Measurements from ENCODE around the gene HLX.

The HLX gene

DNA sequence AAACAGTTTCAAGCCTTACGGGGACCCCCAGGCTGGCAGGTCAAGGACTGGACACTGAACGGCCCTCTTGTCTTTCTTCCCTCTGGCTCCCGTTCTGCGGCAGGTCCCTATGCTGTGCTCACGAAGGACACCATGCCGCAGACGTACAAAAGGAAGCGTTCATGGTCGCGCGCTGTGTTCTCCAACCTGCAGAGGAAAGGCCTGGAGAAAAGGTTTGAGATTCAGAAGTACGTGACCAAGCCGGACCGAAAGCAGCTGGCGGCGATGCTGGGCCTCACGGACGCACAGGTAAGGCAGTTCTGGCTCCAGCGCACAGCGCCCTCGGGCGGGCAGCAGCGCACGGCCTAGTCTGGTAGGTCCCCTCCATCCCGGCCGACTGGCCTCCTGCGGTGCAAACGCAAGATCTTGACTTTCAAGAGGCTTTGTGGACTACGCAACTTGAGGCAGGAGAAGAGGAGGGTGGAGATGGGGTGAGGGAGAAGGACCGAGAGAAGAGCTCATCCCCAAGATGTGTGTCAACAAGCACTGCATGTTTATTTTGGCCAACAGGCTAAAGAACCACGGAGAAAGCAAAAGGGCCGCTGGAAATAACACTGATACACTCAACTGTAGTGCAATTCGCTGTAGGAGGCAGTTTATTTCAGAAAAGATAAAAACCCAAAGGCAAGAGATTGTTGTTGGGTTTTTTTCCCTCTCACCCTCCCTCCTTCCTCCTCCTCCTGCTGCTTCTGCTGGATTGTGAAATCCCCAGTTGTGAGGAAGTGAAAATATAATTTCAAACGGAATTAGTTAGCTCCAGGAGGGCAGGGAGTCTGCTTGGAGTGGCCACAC lies 3.0 kb downstream of the HLX start:
- DNase-seq = no peak

GRCh38 chr1:220884109-220884980 lies 5.1 kb downstream of the HLX start:
- no peak for DNase-seq

DNA sequence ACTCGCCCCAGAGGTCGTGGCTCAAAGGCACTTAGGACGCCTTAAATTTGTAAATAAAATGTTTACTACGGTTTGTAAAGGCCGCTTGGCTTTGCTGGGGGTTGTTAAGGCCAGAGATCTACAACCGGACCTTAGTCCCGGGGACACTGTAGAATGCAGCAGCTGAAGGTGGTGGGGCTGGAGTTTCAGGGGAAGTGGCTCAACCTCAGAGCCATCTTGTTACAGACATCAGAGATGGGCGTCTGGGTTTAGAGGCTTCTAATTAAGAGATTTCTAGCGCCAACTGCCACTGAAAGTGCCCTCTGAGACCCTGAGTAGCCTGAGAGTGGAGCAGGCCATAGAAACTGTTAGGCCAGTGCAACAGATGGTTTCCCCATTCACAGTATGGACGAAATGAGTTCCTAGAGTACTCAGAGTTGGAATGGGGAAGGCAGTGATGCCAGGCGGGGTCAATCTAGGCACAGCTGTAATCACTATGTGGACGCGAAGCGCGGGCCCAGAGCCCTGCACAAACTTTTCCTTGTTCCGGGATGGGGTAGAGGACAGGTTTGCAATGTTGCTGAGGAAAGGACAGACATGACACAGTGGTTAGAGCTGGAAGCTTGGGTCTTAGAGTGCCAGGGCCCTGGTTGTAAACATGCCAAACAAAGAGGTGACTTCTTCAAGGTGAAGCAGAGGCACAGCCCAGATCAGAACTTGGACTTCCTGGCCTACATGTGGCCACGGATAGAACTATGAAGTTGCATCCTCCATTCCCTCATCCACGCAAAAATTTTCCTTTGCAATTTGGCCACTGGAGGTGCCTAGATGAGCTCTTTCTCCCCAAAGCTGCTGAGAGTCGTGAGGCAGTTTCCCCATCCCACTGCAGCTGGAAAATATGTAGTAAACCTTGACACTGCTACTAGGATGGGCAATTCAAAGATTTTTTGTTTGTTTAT lies 6.0 kb downstream of the HLX start:
- no peak for DNase-seq

GRCh38 chr1:220885971-220886370 lies 6.7 kb downstream of the HLX start:
- no peak for DNase-seq

DNA sequence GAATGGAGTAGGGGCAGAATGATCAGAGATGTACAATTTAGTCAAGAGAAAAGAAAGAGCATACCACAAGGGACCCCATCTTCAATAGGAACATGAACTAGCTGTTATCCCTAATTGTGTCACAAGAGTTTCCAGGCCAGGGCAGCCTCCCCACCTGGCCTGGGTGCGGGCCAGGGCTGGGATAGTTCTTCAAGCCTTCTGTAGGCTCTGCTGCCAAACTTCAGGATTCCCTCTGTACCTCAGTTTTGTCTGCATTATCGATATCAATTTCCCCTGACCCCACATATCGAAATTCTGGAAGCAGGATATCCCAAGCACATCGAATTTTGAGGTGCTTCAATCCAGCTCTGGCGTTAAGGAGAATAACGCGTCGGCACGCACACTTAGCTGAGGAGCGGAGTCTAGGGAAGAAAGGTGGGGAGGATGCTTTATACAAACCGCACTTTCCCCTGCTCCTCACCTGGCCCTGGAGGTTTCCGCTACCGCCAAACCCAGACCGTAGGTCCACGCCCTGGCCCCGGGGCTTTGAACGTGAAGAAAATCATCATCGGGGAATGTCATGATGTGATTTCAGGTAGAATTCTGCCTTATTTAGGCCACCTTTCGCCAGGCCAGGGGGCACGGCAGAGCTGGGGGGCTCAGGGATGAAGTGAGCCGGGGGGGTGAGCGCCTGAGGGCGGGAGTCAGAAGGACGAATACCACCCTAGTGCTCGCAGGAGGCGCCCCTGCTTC lies 7.4 kb downstream of the HLX start:
- no peak for DNase-seq

DNA sequence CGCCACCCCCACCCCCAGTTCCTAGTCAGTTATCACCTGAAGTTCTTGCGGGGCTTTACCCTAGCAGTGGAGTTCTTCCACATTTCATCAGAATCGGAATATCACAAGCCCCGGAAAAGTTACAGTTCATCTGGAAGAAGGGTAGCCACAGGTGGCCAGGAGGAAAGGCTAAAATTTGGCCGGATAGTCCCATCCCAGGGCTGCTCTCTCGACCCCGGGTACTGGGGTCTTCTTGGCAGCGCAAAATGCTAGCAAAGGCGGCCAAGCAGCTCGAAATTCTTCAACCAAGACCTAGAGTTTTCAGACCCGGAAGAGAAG lies 7.9 kb downstream of the HLX start:
- no peak for DNase-seq

- no peak for DNase-seq
Measured at GRCh38 chr1:220887520-220888416, 8.5 kb downstream of the HLX start.

GRCh38 chr1:220888417-220888986 lies 9.3 kb downstream of the HLX start:
- no peak for DNase-seq

DNA sequence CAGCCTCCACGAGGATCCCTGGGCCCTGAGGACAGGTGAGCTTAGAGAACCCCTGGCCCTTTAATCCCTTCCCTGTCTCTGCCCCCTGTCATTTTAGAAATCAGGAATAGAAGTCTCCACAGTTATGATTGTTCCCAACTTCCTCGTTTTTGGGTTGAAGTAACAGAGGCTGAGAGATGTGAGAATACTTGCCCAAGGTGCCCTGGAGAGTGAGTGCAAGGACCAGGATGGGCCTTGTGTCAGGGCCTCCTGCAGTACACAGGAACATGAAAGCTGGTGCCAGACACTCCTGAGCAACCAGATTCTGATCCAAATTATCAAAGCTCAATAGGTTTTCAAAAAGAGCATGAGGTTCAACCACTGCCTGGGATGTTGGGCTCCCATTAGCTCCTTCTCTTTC lies 10.1 kb downstream of the HLX start:
- DNase-seq = no peak

DNA sequence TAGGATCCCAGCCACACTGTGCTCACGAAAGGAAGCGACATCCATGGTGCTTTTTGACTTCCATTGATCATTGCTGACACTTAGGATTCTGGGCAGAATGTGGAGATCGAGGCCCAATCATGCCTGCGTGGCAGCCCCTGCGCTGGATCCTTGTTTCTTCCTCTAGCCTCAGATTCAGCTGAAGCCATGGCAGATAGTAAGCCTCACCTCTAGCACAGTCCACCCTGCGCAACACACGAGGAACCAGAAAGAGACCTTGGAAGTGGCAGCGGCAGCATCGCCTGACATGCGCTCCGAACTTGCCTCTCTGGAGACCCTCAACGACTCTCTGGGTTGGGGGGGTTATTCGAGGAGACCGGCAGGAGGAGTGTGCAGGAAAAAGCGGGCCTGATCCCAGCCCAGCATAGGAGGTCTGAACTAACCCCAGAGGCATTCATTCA lies 10.6 kb downstream of the HLX start:
- DNase-seq = no peak

GRCh38 chr1:220890602-220891001 lies 11.4 kb downstream of the HLX start:
- no peak for DNase-seq

GRCh38 chr1:220891224-220892085 lies 12.2 kb downstream of the HLX start:
- no peak for DNase-seq

GRCh38 chr1:220892086-220892376 lies 12.8 kb downstream of the HLX start:
- no peak for DNase-seq

DNA sequence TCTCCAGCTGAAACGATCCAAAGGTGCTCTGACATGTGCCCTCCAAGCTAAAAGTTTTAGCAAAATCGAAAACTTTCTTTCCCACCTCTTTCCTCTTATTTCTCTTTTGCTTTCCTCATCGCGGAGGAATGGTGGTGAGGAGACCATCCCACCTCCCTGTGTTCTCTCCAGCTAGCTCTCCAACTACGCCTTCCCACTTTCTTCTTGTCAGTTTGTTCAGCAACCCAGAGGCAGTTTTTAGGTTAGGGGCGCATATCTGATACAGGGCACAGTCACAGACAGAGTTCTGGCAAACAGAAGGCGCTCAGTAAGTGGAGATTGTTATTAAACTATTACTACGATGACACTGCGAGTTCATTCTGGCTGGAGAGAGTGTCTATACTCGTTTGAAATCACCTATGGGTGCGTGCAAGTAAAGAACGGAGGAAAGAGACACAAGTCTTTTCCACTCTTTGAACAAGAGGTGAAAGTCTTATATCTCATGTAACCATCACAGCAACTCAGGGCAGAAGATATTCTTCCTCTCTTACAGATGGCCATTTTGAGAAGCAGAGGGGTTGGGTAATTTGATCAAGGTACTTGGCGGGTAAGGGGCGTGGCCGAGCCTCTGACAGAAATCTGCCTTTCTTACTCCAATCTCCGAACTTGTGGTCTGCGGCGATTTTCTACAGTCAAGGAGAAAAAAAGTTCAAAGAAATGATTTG lies 13.9 kb downstream of the HLX start:
- DNase-seq = no peak

DNA sequence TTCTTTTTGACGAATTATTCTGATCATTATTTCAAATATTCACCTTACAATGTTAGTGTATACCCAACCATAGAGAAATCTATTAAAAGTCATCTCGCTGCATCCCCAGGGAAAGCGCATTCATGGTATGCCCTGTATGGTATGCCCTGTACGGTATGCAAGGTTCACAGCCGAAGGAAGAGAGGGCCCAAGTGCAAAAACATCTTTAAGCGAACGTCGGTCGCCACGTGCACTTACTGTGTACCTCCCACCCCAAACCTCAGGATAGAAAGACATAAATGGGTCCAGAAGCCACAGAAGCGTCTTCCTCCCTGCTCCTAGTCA lies 14.4 kb downstream of the HLX start:
- no peak for DNase-seq

DNA sequence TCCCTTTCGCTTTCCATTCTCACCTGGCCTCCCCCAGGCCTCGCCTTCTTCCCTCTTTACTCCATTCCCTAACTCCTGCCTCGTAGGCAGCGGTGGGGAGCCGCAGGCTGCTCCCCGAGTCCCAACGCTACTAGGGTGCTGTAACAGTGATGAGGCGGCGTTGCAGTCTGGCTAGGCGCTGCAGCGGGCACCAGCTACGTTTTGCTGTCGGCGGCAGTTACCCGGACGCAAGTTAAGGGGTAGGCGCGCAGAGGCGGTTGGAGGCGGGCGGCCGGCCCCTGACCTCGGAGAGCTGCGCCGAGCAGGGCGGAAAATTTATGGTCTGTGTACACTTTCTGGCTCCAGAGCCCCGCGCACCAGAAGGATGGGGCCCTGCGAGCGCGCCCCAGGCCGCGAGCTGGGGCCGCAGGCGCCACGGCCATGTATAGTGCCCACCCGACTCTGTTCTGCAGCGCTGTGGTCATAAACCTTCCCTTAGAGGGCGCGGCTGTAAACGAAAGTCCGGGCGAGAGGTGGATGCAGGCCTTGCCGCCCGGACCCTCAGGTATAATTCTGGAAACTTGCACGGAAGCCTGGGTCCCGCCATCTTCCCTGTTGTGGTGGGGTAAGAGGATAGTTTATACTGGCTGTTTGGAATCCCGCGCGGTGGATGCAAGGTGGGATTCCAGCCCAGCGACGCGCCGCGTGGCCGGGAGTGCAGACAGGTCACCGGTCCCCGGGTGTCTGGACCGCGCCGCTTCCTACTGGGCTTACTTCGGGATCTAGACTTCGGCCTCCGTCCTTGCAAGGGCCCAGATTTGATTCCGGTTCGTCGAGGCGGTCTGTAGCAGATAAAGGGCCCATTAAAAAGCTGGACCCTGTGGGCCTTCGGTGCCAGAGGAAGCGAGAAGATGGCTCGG lies 15.0 kb downstream of the HLX start:
- DNase-seq = no peak

GRCh38 chr1:220894924-220895256 lies 15.6 kb downstream of the HLX start:
- DNase-seq = no peak

DNA sequence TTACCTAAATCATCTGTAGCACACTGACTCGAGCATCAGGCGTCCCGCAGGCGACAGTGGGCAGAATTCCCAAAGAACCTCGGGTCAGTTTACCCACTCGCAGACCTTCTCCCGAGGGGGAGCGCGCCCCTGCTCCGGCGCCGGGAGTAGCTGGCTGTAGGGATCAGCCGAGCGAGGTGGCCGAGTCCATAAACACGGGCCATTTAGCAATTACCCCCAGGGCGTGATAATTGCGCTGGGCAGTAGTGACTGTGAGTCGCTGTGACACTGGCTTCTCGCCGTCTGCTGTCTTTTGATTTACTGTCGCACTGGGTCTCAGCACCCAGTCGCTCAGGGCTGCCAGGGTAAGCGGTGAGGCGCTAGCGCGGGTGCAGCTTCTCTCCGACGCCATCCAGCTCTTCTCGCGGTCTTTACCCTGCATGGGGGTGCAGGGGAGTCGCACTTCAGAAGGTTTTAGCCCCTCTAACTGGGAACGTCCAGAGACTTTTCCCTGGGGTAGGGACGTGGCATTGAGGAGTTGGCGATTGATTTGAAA lies 16.2 kb downstream of the HLX start:
- no peak for DNase-seq

Measured in activated CD4-positive, CD25-positive, alpha-beta regulatory T cell (primary cell).